HUES64 (cell line): Measurements from ENCODE around the gene EMILIN2.
A peak's percentile ranks its signal among the peaks of the same experiment; 100 is the strongest.
"Not testable (repeated sequence)": the region's sequence is repeated elsewhere in the genome, so short reads cannot be mapped to it uniquely, and the experiment has no call there.

Experiments used
- H3K27ac ChIP-seq: 2 replicates; pipeline ENCODE4 v1.7.0; 2013; ENCODE audit warnings: low read depth, low read length, inconsistent platforms
- H3K27me3 ChIP-seq: 2 replicates; pipeline ENCODE4 v1.6.1; 2013; ENCODE audit warnings: mild to moderate bottlenecking, low read length; ENCODE audit not compliant: insufficient read depth
- H3K36me3 ChIP-seq: 2 replicates; pipeline ENCODE4 v1.6.1; 2013; ENCODE audit warnings: mild to moderate bottlenecking, low read length; ENCODE audit not compliant: insufficient read depth
- H3K4me1 ChIP-seq: 2 replicates; pipeline ENCODE4 v1.6.1; 2013; ENCODE audit warnings: mild to moderate bottlenecking, low read length, moderate library complexity; ENCODE audit not compliant: insufficient read depth
- H3K4me3 ChIP-seq: 2 replicates; pipeline ENCODE4 v1.5.1; 2013; ENCODE audit warnings: mild to moderate bottlenecking, low read length, moderate library complexity
- H3K9ac ChIP-seq: 2 replicates; pipeline ENCODE4 v1.6.1; 2013; ENCODE audit warnings: mild to moderate bottlenecking, low read depth, low read length
- H3K9me3 ChIP-seq: 2 replicates; pipeline ENCODE4 v1.6.1; 2013; ENCODE audit warnings: low read depth, low read length; ENCODE audit not compliant: insufficient read depth
- WGBS: fragments of 150-250, 120-280 bp; methylation state at CpG from one replicate; pipeline ENCODE4 v1.1.7; 2013; ENCODE audit warnings: missing lambda C conversion rate; 5-methylcytosine and 5-hydroxymethylcytosine counted together

The EMILIN2 gene

GRCh38 chr18:2910261-2910660 lies 63.5 kb downstream of the EMILIN2 start:
- 0 out of 2 replicates have a peak, but pooled peaks cover 5% of the 10 kb centered on the region for H3K27me3 ChIP-seq
- no peaks in the 10 kb centered on the region for H3K9me3 ChIP-seq
- 91% methylated on average over 10 of the region's 10 CpGs for WGBS
- no peak overlapping the region for H3K27ac ChIP-seq
- H3K4me1 ChIP-seq: no peaks in the 10 kb centered on the region
- H3K9ac ChIP-seq: no peak overlapping the region
- peaks cover 45% of the 10 kb centered on the region for H3K36me3 ChIP-seq
- H3K4me3 ChIP-seq: no peak overlapping the region

GRCh38 chr18:2910751-2911425 lies 64.1 kb downstream of the EMILIN2 start:
- Histone ChIP-seq H3K36me3 (peaks cover 46% of the 10 kb centered on the region), H3K4me1 (peaks cover 3% of the 10 kb centered on the region), H3K27ac (no peak overlapping the region), H3K27me3 (0 out of 2 replicates have a peak, but pooled peaks cover 5% of the 10 kb centered on the region), H3K9ac (no peak overlapping the region), H3K4me3 (no peak overlapping the region), H3K9me3 (no peaks in the 10 kb centered on the region)
- WGBS: 94% methylated on average over 13 of the region's 13 CpGs

DNA sequence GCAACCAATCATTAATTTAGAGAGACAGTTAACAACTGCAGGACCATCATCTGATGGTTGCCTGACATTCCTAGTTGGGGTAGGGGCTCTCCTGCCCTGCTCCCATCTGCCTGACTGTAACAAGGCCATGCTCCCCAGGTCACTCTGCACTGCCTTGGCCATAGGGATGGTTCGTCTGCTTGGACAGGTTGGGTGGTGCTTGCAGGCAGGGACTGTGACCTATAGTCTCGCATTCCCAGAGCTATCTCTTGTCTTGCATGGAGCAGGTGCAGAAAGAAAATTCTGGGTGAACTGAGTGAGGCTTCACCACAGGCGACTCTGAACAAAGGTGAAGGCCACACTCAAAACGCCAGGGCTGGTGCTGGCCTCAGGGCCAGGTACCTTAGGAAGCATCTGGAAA lies 64.7 kb downstream of the EMILIN2 start:
- Histone ChIP-seq H3K4me3 (no peak overlapping the region), H3K36me3 (peaks cover 46% of the 10 kb centered on the region), H3K4me1 (peaks cover 9% of the 10 kb centered on the region), H3K27me3 (0 out of 2 replicates have a peak, but pooled peaks cover under 1% of the 10 kb centered on the region), H3K9ac (no peak overlapping the region), H3K27ac (no peak overlapping the region), H3K9me3 (no peaks in the 10 kb centered on the region)
- 92% methylated on average over 4 of the region's 4 CpGs for WGBS

DNA sequence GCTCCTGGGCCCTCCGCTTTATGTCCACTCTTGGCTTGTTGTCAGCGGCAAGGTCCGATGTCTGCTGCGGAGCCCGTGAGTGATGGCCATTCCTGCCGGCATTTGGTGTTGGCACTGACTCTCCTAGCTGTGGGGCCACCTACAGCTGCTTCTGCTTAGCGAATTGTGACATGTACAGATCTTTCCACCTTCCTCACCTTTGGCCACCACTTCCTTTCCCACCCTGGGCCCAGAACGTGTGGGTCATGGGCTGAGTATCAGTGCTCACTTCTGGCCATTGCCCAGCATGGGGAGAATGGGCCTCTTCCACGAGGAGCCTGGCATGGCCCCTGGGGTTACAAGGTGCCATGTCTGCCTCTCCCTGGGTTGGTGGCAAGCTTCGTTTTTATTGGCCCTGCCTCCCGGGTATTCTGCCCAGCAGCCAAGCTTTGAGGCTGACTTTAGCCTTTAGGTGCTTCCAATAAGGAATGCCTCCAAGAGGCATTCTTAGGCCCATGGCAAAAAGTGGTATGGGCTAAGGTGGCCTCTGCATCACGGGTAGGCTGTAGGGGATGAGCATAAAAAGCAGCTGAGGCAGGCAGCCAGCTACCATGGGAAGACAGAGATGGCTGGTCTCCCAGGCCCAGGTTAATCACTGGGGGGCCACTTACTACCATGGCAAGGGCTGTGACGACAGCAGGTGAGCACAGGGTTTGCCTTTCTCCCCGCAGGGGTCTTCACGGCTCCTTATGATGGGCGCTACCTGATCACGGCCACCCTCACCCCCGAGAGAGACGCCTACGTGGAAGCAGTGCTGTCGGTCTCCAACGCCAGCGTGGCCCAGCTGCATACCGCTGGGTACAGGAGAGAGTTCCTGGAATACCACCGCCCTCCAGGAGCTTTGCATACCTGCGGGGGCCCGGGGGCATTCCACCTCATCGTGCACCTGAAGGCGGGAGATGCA lies 65.8 kb downstream of the EMILIN2 start:
- Histone ChIP-seq H3K4me3 (no peak overlapping the region), H3K27ac (no peak overlapping the region), H3K9me3 (no peaks in the 10 kb centered on the region), H3K36me3 (peaks cover 50% of the 10 kb centered on the region), H3K27me3 (no peaks in the 10 kb centered on the region), H3K4me1 (peaks cover 16% of the 10 kb centered on the region), H3K9ac (no peak overlapping the region)
- WGBS: 94% methylated on average over 29 of the region's 29 CpGs

GRCh38 chr18:2913398-2914005 lies 66.7 kb downstream of the EMILIN2 start:
- Histone ChIP-seq H3K4me3 (no peak overlapping the region), H3K9me3 (no peaks in the 10 kb centered on the region), H3K36me3 (peaks cover 51% of the 10 kb centered on the region), H3K27me3 (no peaks in the 10 kb centered on the region), H3K27ac (no peak overlapping the region; the same call in 1 of the 2 replicates), H3K9ac (no peak overlapping the region), H3K4me1 (peaks cover 22% of the 10 kb centered on the region)
- 91% methylated on average over 17 of the region's 17 CpGs for WGBS

DNA sequence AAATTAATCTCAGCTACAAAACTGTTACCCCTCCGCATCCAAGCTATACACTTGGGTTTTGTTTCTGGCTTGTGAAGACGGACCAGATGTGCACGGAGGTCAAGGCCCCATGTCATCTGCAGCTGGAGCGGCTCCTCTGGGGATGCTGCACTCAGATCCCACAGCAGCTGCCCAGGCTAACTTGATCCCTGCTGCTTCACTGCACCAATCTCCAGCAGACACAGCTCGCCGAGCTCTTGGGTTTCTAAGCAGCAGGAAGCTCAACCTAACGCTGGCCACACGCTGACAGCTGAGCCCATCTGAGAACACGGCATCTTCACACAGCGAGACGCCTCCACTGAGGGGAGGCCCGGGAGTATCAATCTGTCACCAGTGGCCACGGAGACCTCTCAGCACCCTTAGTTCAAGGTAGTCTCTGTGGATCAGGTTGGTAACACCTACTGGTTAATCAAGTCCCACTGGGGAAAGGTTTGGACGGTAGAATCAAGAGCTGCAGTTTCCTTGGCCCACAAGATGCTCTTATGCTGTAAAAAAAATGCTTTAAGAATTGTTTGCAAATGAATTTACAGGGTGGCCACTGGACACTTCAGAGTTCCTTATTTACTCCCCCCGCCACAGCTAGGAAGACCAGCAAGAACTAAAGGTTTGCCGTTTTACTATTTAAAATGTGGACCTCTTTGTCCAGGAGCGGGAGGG lies 67.5 kb downstream of the EMILIN2 start:
- Histone ChIP-seq H3K9me3 (no peaks in the 10 kb centered on the region), H3K4me3 (no peak overlapping the region), H3K4me1 (peaks cover 22% of the 10 kb centered on the region), H3K36me3 (peaks cover 50% of the 10 kb centered on the region), H3K9ac (no peak overlapping the region), H3K27ac (no peak overlapping the region), H3K27me3 (no peaks in the 10 kb centered on the region)
- WGBS: 94% methylated on average over 17 of the region's 17 CpGs

- WGBS: 96% methylated on average over 11 of the region's 11 CpGs
These were observed 68.1 kb downstream of the EMILIN2 start for GRCh38 chr18:2914881-2915240.

DNA sequence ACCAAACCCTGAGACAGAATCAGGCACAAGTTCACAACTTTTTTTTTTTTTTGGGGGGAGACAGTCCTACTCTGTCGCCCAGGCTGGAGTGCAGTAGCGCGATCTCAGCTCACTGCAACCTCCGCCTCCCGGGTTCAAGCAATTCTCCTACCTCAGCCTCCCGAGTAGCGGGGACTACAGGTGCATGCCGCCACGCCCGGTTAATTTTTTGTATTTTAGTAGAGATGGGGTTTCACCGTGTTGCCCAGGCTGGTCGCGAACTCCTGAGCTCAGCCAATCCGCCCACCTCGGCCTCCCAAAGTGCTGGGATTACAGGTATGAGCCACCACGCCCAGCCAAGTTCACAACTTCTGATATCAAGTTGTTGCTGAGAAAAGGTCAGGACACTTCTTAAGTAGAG lies 68.7 kb downstream of the EMILIN2 start:
- H3K4me3 ChIP-seq, H3K27me3 ChIP-seq, H3K27ac ChIP-seq, H3K9me3 ChIP-seq, H3K9ac ChIP-seq: not testable (repeated sequence)
- Histone ChIP-seq H3K36me3 (peaks cover 50% of the 10 kb centered on the region), H3K4me1 (peaks cover 22% of the 10 kb centered on the region)
- 92% methylated on average over 16 of the region's 16 CpGs for WGBS

More at GRCh38 chr18:2914881-2915240, 68.1 kb downstream of the EMILIN2 start:
- Histone ChIP-seq H3K27me3 (no peaks in the 10 kb centered on the region), H3K4me1 (peaks cover 22% of the 10 kb centered on the region), H3K36me3 (peaks cover 49% of the 10 kb centered on the region), H3K9me3 (no peaks in the 10 kb centered on the region), H3K27ac (no peak overlapping the region), H3K9ac (no peak overlapping the region), H3K4me3 (no peak overlapping the region)

DNA sequence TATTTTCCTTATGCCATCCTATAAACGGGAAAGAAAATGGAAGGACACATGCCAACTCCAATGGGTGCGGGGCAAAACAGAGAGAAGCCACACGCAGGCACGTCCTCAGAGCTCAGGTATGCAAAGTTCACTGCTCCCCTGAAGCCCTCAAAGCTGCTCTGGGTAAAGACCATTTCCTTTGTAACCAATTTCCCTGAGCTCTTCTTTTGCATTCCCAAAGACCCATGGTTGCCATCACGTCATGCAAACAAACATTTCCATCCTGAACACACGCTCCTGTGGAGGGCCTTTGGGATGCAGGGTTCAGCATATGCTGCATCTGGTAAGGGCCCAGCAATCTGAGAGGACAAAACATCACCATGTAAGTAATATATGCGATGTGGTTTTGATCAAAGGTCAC lies 69.4 kb downstream of the EMILIN2 start:
- H3K27me3 ChIP-seq: no peaks in the 10 kb centered on the region
- 45% methylated on average over 7 of the region's 7 CpGs for WGBS
- H3K4me3 ChIP-seq: no peak overlapping the region
- H3K9ac ChIP-seq: peak overlapping the region; percentile 19; the same call in 1 of the 2 replicates
- peaks cover 22% of the 10 kb centered on the region for H3K4me1 ChIP-seq
- peak overlapping the region; percentile 86 for H3K27ac ChIP-seq
- no peaks in the 10 kb centered on the region for H3K9me3 ChIP-seq
- peaks cover 51% of the 10 kb centered on the region for H3K36me3 ChIP-seq

GRCh38 chr18:2917259-2918047 lies 70.6 kb downstream of the EMILIN2 start:
- Histone ChIP-seq H3K9me3 (no peaks in the 10 kb centered on the region), H3K4me1 (peaks cover 22% of the 10 kb centered on the region), H3K27ac (no peak overlapping the region; the same call in 1 of the 2 replicates), H3K36me3 (peaks cover 55% of the 10 kb centered on the region), H3K9ac (no peak overlapping the region), H3K4me3 (no peak overlapping the region), H3K27me3 (no peaks in the 10 kb centered on the region)
- 89% methylated on average over 16 of the region's 16 CpGs for WGBS
